Measurements from ENCODE around the gene OSBPL8. TPM values are rescaled to one million over a fixed set of nuclear protein-coding genes. Genes with fewer than 3 reads are reported as not detected.

Gene OSBPL8
- total RNA-seq, 2 donors from 2014 or later, result 72.7 to 87.3 TPM

Other genes starting within 250 kb of the OSBPL8 start
- 1 to 10 TPM; 9.1 to 9.8 TPM for gene BBS10, start 211.4 kb downstream of the OSBPL8 start, total RNA-seq
- 10 to 100 TPM; 32.8 to 37.5 TPM for gene ZDHHC17, start 204.3 kb upstream of the OSBPL8 start, total RNA-seq

Data from posterior vena cava (tissue), 2 donors.